GM12864 (cell line): ENCODE results near the gene KIF1C.

ENCODE experiments used
- DNase-seq: peaks from one replicate; pipeline ENCODE4 v3.0.0-alpha.2; 2011; ENCODE audit warnings: low read depth
- H3K4me3 ChIP-seq: 2 replicates; pipeline ENCODE4 v1.5.1; 2011; ENCODE audit warnings: mild to moderate bottlenecking, low read depth, low read length, control low read depth
- TF ChIP-seq, protein P1 (sequence below): IDR thresholded peaks from 2 replicates; pipeline ENCODE4 v1.5.1; 2011; ENCODE audit warnings: low read depth, mild to moderate bottlenecking, moderate library complexity, low read length, control low read depth, inconsistent platforms; ENCODE audit errors: missing control alignments

The KIF1C gene

GRCh38 chr17:4969551-4970173, 28.1 kb upstream of the KIF1C start:
- TF ChIP-seq, protein P1, sequence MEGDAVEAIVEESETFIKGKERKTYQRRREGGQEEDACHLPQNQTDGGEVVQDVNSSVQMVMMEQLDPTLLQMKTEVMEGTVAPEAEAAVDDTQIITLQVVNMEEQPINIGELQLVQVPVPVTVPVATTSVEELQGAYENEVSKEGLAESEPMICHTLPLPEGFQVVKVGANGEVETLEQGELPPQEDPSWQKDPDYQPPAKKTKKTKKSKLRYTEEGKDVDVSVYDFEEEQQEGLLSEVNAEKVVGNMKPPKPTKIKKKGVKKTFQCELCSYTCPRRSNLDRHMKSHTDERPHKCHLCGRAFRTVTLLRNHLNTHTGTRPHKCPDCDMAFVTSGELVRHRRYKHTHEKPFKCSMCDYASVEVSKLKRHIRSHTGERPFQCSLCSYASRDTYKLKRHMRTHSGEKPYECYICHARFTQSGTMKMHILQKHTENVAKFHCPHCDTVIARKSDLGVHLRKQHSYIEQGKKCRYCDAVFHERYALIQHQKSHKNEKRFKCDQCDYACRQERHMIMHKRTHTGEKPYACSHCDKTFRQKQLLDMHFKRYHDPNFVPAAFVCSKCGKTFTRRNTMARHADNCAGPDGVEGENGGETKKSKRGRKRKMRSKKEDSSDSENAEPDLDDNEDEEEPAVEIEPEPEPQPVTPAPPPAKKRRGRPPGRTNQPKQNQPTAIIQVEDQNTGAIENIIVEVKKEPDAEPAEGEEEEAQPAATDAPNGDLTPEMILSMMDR: no peak
- H3K4me3 ChIP-seq: no peak overlapping the region
- no peak for DNase-seq

DNA sequence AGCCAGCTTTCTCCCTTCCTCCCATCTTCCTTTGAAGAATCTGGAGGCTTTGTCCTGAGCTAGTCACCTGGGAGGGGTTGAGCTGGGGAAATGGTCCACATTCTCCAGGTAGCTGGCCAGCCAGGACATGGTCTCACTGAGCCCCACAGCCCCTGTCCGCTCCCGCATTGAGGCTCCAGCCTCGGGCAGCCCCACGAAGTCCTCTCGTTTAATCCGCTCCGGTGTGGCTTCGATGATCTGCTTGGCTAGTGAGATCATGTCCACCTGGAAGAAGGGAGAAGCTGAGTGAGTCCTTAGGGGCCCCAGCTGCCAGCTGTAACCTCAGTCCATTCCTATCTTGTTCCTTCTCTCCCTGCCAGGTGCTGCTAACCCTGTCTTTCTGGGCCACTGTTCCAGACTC, 27.5 kb upstream of the KIF1C start:
- TF ChIP-seq, protein P1: no peak
- no peak overlapping the region for H3K4me3 ChIP-seq
- DNase-seq: no peak

DNA sequence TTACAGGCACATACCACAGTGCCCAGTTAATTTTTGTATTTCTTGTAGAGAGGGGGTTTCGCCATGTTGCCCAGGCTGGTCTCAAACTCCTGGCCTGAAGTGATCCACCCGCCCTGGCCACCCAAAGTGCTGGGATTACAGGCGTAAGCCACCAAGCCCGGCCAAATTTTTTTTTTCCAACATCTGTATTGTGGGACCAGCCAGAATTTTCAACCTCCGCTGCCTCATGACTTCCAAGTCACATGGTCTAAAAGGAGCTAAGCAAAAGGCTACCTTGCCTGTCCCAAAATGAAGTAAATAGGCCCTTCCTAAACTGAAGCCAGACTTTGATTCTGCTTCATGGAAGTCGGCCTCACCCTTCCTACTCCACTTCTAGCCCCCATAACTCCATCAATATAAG, 25.9 kb upstream of the KIF1C start:
- H3K4me3 ChIP-seq: no peak overlapping the region
- no peak for DNase-seq
- TF ChIP-seq, protein P1: no peak

DNA sequence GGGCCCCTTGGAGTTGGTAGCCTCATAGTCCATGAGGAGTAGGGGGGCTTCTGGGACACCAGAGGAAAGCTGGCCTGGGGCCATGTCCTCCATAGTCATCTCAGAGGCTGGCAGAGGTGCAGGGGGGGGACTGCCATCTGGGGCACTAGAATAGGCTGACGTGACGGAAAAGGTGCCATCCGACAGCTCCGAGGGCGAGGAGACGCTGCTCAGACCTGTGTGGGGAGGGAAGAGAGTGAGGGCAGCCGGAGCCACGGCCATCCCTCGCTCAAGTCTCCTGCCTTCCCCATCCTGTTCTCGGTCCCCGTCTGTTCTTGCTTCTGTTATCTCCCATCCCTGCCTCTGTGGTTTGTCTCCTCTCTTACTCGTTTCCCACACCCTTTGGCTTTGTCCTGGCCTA, 25.4 kb upstream of the KIF1C start:
- TF ChIP-seq, protein P1: no peak
- no peak overlapping the region for H3K4me3 ChIP-seq

GRCh38 chr17:4972752-4973151, 25.0 kb upstream of the KIF1C start:
- H3K4me3 ChIP-seq: no peak overlapping the region
- TF ChIP-seq, protein P1: no peak
- no peak for DNase-seq

More for the DNA sequence above, 25.4 kb upstream of the KIF1C start:
- no peak for DNase-seq

- no peak for DNase-seq
- H3K4me3 ChIP-seq: no peak overlapping the region
- TF ChIP-seq, protein P1: no peak
These were observed 24.3 kb upstream of the KIF1C start for GRCh38 chr17:4973256-4974114.
